ENCODE data around the gene CRISPLD2. TPM values are rescaled to one million over a fixed set of nuclear protein-coding genes. Genes with fewer than 3 reads are reported as not detected.

The CRISPLD2 gene
- total RNA-seq, 1 donor: 17.5 TPM

DNA sequence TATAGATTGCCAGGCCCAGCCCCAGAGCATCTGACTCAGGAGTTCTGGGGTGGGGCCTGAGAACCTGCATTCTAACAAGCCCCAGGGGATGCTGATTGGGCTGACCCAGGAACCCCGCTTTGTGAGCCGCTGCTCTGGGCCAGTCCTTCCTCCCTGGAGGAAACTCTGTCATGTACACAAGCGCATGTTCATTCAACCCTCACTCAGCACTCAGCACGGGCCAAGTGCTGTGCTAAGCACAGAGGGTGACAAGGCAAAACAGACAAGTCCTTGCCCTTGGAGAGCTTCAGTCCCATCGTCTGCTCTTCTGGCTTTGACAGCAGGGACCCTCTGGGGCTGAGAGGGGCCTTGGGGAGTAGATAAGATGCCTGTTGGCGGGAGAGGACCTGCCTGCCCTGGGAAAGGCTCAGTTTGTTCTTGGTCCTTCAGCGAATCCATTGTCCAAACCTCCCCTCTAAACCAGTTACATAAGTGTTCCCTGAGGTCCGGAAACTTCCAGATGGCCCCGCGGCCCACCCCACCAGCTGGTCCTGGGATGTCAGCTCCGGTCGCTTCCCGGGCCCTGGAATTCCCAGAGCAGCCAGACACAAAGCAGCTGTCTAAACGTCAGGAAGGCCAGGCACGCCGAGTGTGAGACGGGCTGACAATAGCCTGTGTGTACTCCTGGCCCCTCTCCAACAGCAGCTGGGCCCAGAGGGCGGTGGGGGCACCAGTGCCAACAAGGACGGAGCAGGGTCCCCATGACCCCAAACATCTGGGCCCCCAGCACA is 102.8 kb downstream of the CRISPLD2 start:
- H3K9me3 ChIP-seq (ENCODE audit: low read depth, low read length): no peaks in the 10 kb centered on the region
- H3K27me3 ChIP-seq (ENCODE audit: insufficient read depth, low read length): no peaks in the 10 kb centered on the region
- H3K4me3 ChIP-seq (ENCODE audit: low read length): no peak overlapping the region

DNA sequence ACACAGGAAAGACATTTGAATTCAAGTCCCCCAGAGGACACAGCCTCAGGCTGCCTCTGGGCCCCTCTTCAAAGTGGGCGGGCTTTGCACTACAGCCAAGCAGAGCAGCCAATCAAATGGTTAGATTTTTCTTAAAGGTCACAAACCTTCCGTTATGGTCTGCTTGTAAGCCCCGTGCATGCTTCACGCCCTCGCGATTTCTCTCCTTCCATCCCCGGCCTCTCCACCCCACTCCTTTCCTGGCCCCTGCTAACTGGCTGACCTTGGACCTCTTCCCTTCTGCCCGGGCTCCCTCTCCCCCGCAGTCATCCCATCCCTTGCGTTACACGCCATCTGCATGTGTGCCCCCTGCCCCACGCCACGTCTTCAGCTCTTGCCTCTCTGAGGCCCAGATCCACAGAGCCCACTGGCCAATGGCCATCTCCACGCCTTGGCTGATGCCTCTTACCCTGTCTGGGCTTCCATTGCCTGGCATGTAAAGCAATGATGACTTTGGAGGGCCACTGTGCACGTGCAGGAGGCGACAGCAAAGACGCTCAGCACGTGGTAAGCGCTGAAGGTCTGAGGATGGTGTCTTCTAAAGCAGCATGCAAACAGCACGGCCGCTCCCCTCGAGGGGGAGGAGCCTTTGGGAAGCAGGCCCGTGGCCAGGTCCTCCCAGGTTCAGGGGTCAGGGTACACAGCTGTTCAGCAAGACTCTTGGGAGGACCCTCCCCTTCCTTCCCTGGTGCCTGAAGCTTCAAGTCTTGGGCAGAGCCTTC is 104.7 kb downstream of the CRISPLD2 start:
- H3K27me3 ChIP-seq (ENCODE audit: insufficient read depth, low read length): no peaks in the 10 kb centered on the region
- H3K4me1 ChIP-seq (ENCODE audit: insufficient read depth, low read length): peaks cover 13% of the 10 kb centered on the region
- H3K9me3 ChIP-seq (ENCODE audit: low read depth, low read length): no peaks in the 10 kb centered on the region
- no peak overlapping the region for H3K4me3 ChIP-seq (ENCODE audit: low read length)

More for the DNA sequence above, 102.8 kb downstream of the CRISPLD2 start:
- peaks cover 13% of the 10 kb centered on the region for H3K4me1 ChIP-seq (ENCODE audit: insufficient read depth, low read length)

- Histone ChIP-seq H3K4me1 (ENCODE audit: insufficient read depth, low read length) (peaks cover 13% of the 10 kb centered on the region), H3K4me3 (ENCODE audit: low read length) (no peak overlapping the region), H3K9me3 (ENCODE audit: low read depth, low read length) (no peaks in the 10 kb centered on the region), H3K27me3 (ENCODE audit: insufficient read depth, low read length) (no peaks in the 10 kb centered on the region)
Observed at GRCh38 chr16:84925092-84925772, 105.4 kb downstream of the CRISPLD2 start.

GRCh38 chr16:84925773-84926372 is 106.1 kb downstream of the CRISPLD2 start:
- no peak overlapping the region for H3K4me3 ChIP-seq (ENCODE audit: low read length)
- H3K9me3 ChIP-seq (ENCODE audit: low read depth, low read length): no peaks in the 10 kb centered on the region
- no peaks in the 10 kb centered on the region for H3K27me3 ChIP-seq (ENCODE audit: insufficient read depth, low read length)
- H3K4me1 ChIP-seq (ENCODE audit: insufficient read depth, low read length): peaks cover 13% of the 10 kb centered on the region

- Histone ChIP-seq H3K4me1 (ENCODE audit: insufficient read depth, low read length) (peaks cover 13% of the 10 kb centered on the region), H3K9me3 (ENCODE audit: low read depth, low read length) (no peaks in the 10 kb centered on the region), H3K4me3 (ENCODE audit: low read length) (no peak overlapping the region), H3K27me3 (ENCODE audit: insufficient read depth, low read length) (no peaks in the 10 kb centered on the region)
Observed at GRCh38 chr16:84926462-84926861, 106.7 kb downstream of the CRISPLD2 start.

DNA sequence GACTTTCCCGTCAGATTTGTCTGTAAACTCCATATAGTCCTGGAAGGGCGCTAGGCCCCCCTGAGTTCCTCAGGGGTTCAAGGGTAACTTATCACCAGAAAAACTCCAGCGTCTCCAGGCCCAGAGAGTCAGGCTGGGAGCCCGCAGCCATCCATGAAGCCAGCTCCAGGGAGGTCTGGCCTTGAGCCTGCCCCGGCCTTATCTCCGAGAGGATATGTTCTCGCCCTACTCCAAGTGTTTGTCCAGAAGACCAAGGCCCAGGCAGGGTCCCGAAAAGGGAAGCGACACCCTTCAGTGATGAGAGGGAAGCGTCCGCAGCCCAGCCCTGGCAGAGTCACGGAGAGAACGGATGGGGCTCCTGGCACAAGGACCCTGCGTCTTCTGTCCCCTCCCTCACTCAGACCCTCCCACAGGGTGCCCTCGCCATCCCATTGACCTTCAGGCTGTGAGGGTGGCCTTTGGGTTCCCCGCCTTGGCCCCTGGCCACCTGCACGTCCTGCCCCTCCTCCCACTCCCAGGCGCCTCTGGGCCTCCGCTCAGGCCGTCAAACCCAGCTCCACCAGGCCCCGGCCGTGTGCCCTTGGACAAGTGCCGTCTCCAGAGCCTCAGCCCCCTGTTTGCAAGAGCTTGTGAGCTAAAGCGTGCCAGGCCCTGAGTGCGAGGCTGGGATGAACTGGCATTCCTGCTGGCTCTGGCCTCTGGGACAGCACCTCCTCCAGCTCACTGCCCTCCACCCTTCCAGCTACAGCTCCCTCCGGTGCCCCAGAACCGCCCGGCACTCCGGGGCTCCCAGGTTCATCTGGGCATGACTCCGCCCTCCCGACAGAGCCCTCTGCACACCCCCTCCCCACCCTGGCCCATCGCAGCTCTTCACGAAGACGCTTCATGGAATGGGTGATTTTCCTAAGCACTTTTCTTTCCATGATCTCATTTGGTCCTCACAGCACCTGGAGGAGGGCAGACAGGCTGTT is 108.1 kb downstream of the CRISPLD2 start:
- H3K4me3 ChIP-seq (ENCODE audit: low read length): no peak overlapping the region
- H3K27me3 ChIP-seq (ENCODE audit: insufficient read depth, low read length): no peaks in the 10 kb centered on the region
- no peaks in the 10 kb centered on the region for H3K9me3 ChIP-seq (ENCODE audit: low read depth, low read length)
- peaks cover 6% of the 10 kb centered on the region for H3K4me1 ChIP-seq (ENCODE audit: insufficient read depth, low read length)

DNA sequence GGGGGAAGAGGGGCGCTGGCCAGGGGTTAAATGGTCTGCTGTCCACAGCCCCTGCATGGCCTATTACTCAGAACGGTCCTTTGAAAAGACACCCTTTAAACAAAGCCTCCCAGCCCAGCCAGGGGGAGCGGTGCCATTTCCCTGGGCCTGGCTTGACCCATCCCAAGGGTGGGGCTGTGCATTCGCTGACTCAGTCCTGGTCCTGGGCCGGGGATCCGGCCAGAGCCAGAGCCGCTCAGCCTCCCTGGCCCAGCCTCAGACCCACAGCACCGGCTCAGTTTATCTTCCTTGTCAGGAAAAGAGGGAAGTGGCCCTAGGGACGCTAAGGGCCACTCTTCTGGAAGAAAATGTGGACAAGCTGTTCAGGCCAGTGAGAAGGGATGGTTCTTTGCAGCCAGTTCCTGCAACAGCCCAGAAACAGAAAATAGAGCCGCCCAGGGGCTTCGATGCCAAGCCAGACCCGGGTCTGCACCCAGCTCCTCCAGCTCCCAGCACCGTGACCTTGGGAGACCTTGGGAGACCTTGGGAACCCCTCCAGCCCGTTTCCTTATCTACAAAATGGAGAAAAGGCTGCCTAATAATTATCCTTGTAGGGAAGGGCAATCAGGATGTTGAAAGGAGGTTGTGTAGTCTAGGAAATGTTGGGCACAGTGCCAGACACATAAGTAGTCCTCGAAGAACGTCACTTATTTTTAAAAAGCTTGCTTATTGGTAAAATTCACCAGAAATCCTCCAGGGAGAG is 109.1 kb downstream of the CRISPLD2 start:
- peaks cover 6% of the 10 kb centered on the region for H3K4me1 ChIP-seq (ENCODE audit: insufficient read depth, low read length)

GRCh38 chr16:84929421-84930297 is 109.9 kb downstream of the CRISPLD2 start:
- H3K9me3 ChIP-seq (ENCODE audit: low read depth, low read length): no peaks in the 10 kb centered on the region
- no peaks in the 10 kb centered on the region for H3K27me3 ChIP-seq (ENCODE audit: insufficient read depth, low read length)
- H3K4me1 ChIP-seq (ENCODE audit: insufficient read depth, low read length): peaks cover 6% of the 10 kb centered on the region
- H3K4me3 ChIP-seq (ENCODE audit: low read length): no peak overlapping the region

More for the DNA sequence above, 109.1 kb downstream of the CRISPLD2 start:
- H3K9me3 ChIP-seq (ENCODE audit: low read depth, low read length): no peaks in the 10 kb centered on the region
- H3K4me3 ChIP-seq (ENCODE audit: low read length): no peak overlapping the region
- no peaks in the 10 kb centered on the region for H3K27me3 ChIP-seq (ENCODE audit: insufficient read depth, low read length)

- no peaks in the 10 kb centered on the region for H3K27me3 ChIP-seq (ENCODE audit: insufficient read depth, low read length)
- no peak overlapping the region for H3K4me3 ChIP-seq (ENCODE audit: low read length)
- H3K4me1 ChIP-seq (ENCODE audit: insufficient read depth, low read length): no peaks in the 10 kb centered on the region
- no peaks in the 10 kb centered on the region for H3K9me3 ChIP-seq (ENCODE audit: low read depth, low read length)
Observed at GRCh38 chr16:84930298-84931106, 110.7 kb downstream of the CRISPLD2 start.

- Histone ChIP-seq H3K4me1 (ENCODE audit: insufficient read depth, low read length) (no peaks in the 10 kb centered on the region), H3K27me3 (ENCODE audit: insufficient read depth, low read length) (no peaks in the 10 kb centered on the region), H3K9me3 (ENCODE audit: low read depth, low read length) (no peaks in the 10 kb centered on the region), H3K4me3 (ENCODE audit: low read length) (no peak overlapping the region)
Observed at GRCh38 chr16:84931107-84931494, 111.3 kb downstream of the CRISPLD2 start.

- H3K9me3 ChIP-seq (ENCODE audit: low read depth, low read length): no peaks in the 10 kb centered on the region
- no peaks in the 10 kb centered on the region for H3K4me1 ChIP-seq (ENCODE audit: insufficient read depth, low read length)
- H3K27me3 ChIP-seq (ENCODE audit: insufficient read depth, low read length): no peaks in the 10 kb centered on the region
- no peak overlapping the region for H3K4me3 ChIP-seq (ENCODE audit: low read length)
Observed at GRCh38 chr16:84931506-84931905, 111.7 kb downstream of the CRISPLD2 start.

GRCh38 chr16:84932681-84933080 is 112.9 kb downstream of the CRISPLD2 start:
- H3K9me3 ChIP-seq (ENCODE audit: low read depth, low read length): no peaks in the 10 kb centered on the region
- H3K27me3 ChIP-seq (ENCODE audit: insufficient read depth, low read length): no peaks in the 10 kb centered on the region
- no peaks in the 10 kb centered on the region for H3K4me1 ChIP-seq (ENCODE audit: insufficient read depth, low read length)
- H3K4me3 ChIP-seq (ENCODE audit: low read length): no peak overlapping the region

Measured in mononuclear cell (primary cell).